Activated T-cell treated with anti-CD3 and anti-CD28 coated beads, Interleukin-2, amount 50 U/mL, for 1 hour (primary cell): Measurements from ENCODE around the gene SOX18.

ENCODE experiments used
- DNase-seq: peaks from one replicate; pipeline ENCODE4 v3.0.0-alpha.2; 2020

SOX18 gene

DNA sequence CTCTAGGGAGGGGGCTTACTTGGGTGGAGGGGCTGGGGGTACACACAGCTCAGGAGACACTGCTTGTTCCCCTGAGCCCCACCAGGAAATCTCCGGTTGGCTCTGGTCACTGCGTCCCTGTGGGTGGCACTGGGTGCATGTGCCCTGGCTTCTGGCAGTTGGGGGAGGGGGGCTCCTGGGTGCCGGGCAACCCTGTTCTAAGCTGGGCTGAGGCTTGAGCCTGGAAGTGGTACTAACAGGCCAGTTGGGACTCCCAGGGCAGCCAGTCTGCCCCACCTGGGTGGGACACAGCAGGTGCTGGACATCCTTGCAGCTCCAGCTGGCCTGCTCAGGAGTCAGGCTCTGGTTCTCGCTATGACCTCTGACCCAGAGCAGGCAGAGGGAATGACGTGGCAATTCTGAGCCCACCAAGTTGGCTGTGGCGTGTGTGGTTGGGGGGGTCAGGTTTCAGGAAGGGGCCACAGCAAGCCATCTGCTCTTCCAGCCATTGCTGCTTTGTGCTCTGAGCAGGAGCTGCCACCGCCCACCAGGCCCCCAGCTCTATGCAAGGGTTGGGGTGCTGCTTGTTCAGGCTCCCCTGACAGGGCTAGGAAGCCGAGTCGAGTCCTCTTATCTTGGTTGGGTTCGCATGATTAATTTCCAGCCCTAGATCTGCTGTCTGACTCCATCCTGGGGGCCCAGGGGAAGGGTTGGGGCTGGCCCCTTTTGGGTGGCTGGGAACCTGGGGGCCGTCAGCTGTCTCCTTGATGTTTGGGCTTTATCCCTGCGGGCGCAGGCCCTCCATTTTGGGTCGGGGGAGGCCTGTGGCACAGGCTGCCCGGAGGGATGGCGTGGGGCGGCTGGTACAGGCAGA lies 12.9 kb downstream of the SOX18 start:
- no peak for DNase-seq

DNA sequence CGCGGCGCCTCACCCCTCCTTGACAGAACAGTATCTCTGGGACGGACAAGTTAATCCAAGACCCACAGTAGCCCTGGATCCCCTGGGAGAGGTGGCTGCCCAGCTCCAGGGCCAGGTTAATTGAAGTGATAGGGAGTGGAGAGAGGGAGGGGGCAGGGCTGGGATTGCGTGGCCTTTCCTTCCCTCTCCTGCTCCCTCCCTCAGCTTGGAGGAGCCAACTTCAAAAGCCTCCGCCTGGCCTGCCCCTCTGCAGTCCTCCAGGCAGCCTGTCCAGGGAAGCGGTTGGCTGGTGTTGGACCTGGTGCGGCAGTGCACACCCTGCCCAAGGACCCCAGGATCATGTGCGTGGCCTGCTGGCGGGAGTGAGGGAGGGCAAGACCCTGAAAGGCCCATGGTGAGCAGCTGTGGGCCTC lies 13.5 kb downstream of the SOX18 start, which contains the start of gene C20orf204:
C20orf204 (plus strand) TSS at position 250 of the 413 bp plus-strand sequence; CDS start at position 392, 142 bp downstream.
- DNase-seq, result no peak

DNA sequence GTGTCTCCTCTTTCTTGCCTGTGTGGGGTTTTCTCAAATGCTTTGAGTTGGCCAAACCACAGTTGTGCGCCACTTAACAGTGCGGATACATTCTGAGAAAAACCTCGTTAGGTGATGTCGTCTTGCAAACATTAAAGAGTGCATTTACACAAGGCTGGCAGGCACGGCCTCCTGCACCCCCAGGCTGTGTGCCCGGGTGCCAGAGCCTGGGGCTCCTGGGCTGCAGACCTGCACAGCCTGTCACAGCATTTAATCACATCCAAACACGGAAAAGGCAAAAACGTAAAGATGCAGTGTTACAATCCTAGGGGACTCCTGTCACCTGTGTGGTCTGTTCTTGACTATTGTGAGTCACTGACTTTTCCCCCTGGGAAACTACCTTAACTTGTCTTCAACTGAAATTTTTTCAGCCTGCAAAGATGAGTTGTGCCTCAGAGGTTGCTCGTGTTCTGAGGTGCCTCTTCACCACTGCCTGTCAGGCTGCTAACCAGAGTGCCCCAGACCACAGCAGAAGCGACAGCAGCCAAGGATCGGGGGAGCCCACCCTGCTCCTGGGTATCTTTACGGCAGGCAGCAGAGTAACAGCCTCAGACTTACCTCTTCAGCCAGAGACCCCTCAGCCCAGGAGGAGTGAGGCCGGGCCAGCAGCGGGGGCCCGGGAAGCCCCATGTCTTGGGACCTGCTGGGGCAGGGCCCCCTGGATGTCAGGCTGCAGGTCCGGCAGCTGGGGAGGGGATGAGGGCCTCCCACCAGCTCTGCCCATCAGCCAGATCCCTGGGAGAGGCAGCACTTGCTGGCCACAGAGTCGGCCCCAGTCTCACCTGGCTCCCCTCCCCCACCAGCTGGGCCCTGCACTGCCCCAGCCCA lies 14.1 kb downstream of the SOX18 start:
- peak; percentile 47 for DNase-seq

DNA sequence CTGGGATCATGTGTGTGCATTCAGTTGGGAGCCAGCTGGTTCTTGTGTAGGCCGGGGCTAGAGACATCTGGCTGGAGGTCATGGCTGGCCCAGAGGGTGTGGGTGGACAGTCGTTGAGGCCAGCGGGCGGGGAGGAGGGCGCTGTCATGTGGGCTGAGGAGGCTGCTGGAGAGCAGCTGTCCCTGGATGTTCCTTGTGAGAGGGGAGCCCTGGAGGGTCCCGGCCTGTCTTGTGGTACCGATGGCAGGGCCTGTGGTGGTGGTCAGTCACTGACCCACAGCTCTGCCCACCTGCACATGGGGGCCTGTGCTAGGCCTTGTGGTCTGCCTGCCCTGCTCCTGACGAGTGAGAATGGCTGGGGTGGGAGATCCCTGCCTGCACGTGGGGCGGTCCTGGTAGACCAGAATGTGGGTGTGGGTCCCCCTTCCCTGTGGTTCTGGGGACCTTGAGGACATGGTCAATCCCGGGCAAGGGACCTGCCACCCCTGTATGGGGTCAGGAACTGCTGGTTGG lies 15.4 kb downstream of the SOX18 start:
- no peak for DNase-seq

DNA sequence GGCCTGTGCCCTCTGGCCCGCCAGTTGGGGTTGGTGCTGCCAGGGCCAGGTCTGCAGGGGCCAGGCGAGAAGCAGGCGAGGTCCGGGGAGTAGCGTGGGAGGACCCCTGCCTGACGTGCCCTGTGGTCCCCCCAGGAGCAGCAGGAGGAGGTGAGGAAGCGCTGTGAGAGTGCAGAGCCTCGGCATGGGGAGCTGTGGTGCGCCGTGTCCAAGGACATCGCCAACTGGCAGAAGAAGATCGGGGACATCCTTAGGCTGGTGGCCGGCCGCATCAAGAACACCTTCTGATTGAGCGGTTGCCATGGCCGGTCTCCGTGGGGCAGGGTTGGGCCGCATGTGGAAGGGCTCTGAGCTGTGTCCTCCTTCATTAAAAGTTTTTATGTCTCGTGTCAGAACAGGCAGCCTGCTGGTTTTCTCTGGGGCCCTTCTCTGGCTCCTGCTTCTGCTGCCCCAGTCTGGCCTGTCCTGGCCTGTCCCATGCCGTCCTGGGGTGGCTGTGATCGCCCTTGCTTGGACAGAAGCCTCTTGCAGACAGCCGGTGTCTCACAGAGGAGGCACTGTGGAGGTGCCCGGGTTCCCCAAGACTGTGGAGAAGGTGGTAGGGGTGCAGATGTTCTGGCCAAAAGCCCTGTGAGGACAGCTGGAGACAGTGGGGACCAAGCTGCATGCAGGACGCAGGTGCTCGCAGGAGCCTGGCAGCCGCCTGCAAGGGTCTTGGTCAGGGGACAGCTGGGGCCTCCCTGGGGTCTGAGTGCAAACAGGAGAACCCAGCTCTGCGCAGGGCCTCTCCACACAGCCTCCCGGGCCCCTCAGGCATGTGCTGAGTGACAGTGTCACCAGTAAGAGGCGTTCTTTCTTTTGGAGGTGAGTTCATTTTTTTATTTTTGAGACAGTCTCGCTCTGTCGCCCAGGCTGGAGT lies 16.5 kb downstream of the SOX18 start:
- no peak for DNase-seq

DNA sequence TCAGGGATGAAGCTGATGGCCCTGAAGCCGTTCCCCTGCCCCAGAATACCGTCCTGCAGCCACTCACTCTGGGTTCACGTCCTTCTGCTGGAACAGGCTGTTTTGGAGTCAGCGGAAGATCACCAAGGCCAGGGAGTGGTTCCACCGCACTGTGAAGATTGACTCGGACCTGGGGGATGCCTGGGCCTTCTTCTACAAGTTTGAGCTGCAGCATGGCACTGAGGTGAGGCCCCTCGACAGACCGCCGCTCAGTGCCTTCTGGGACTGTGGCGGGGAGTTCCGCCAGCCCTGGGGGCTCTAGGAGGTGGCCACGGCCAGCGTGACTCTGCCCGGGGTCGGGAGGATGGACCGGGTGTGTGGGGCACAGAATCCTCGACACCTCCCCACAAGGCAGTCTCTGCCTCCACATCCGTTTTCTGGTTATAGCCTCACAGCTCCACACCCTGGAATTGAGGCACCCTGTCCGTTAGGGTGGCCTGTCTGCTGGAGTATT lies 17.6 kb downstream of the SOX18 start:
- no peak for DNase-seq

DNA sequence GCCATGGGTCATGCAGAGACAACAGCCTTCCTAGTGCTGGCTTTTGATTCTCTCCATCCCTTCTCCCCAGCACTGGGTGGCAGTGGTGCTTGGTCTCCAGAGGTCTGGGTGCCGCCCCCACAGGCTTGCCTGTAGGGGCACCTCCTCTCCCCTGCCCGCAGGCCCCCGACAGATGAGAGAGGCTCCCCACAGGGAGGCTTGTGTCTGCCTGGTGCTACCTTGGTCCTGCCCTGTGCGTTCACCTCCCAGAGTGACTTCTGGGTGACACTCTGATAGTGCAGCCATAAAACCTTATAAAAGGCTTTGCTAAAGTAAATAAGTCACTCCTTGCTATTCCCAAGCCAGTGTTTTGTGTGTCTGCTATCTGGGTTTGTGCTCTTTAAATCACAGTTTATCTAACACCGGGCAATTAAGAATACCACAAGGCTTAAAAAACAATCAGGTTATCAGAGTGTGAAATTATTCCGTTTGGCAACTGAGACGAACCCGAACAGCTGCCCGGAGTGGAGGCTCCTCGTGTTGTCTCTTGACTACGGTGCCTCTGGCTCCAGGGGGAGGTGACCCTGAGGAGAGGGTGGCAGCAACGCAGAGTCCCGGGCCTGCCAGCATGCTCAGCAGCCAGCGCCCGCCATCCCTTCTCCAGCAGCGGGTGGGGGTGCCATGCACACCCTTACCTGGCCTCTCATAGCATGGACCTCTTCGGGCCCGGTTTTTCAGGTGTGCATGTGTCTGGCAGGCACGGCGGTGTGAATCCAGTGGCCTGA lies 18.9 kb downstream of the SOX18 start:
- no peak for DNase-seq

DNA sequence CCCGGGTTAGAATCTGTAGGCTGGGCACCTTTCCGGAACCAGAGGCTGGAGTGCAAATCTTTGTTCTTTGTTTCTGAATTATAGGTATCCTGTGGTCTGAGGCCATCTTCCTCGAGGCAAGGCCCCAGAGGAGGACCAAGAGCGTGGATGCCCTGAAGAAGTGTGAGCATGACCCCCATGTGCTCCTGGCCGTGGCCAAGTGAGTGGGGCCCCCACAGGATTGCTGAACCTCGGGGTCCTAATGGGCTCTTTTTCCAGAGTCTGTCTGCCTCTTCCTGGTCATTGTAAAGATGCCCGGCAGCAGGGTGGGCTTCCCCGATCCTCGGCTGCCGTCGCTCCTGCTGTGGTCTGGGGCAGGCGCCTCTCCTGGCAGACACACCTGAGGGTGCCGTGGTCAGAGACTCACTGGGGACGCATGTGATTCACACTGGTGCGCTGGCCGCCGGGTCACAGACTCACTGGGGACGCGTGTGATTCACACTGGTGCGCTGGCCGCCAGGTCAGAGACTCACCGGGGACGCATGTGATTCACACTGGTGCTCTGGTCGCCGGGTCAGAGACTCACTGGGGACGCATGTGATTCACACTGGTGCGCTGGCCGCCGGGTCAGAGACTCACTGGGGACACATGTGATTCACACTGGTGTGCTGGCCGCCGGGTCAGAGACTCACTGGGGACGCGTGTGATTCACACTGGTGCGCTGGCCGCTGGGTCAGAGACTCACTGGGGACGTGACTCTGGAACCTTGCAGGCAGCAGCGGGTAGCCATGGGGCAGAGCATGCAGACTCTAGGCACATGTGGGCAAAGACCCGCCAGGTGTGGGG lies 19.9 kb downstream of the SOX18 start:
- DNase-seq, result no peak

DNA sequence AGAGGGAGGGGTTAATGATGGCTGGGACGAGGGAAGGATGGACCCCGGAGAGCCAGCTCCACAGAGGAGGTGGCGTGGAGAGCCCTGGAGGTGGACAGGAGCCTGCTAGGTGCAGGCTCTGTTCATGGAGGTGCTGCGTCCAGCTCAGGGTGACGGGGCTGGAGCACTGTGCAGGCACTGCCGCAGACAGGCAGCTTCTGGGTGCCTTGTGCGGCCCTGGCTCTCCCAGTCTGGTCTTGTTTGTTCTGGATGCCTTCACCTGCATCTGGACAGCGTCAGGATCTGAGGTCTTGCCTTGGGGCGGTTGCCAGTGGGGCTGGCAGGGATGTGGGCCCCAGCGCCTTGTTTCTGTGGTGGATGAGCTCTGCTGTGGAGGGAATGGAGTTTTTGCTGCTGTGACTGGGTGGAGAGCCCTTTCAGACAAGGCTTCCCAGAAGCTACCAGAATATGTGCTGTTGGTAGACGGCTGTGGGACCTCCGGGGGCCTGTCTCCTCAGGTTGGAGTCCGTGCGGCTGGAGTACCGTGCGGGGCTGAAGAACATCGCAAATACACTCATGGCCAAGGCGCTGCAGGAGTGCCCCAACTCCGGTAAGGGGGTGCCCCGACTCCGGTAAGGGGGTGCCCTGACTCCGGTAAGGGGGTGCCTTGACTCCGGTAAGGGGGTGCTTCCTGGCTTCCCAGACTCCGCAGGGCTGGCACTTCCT lies 21.3 kb downstream of the SOX18 start:
- no peak for DNase-seq

DNA sequence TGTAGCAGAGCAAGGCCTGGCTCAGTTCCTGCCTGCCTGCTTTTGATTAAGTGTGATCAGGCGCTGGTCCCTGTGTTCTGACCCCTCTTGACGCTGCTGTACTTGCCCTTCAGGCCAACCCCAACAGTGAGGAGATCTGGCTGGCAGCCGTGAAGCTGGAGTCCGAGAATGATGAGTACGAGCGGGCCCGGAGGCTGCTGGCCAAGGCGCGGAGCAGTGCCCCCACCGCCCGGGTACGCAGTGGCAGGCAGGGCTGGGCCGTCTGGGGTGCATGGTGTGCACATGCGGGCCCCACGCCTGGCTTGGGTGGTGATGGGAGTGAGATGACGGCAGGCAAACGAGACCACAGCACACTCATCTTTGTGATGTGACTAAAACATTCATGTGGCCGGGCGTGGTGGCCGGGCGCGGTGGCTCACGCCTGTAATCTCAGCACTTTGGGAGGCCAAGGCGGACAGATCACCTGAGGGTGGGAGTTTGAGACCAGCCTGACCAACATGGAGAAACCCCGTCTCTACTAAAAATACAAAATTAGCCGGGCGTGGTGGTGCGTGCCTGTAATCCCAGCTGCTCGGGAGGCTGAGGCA lies 23.5 kb downstream of the SOX18 start:
- DNase-seq, result no peak

DNA sequence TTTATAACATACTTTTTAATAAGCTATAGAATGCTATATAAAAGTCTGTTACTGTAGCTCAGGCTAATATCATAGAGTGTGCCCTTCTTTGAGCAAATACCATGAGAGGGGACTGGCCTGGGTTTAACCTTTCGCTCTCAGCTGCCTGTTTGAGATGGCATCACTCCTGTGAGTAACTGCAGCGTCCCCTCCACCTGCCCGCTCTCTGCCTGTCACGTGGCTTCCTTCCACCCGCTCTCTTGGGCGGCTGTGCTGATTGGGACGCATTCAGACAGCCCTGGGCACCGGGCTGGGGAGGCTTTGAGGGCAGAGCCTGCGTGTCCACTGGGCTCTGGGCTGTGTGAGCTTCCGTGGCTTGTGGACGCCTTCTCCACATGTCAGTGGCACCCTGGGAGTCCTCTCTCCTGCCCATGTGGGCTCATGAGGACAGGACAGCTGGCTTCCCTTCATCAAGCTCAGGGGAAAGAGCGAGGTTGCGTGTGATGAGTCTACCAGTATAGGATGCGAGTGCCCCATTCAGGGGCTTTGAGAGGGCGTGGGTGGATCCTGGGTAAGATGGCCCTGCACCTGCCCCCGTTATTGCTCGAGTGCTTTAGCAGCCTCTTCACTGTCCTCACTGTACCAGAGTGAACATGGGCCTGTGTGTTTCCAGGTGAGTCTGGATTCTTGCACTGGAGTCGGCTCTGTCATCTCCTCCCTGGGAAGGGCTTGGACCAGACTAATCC lies 24.2 kb downstream of the SOX18 start:
- no peak for DNase-seq

DNA sequence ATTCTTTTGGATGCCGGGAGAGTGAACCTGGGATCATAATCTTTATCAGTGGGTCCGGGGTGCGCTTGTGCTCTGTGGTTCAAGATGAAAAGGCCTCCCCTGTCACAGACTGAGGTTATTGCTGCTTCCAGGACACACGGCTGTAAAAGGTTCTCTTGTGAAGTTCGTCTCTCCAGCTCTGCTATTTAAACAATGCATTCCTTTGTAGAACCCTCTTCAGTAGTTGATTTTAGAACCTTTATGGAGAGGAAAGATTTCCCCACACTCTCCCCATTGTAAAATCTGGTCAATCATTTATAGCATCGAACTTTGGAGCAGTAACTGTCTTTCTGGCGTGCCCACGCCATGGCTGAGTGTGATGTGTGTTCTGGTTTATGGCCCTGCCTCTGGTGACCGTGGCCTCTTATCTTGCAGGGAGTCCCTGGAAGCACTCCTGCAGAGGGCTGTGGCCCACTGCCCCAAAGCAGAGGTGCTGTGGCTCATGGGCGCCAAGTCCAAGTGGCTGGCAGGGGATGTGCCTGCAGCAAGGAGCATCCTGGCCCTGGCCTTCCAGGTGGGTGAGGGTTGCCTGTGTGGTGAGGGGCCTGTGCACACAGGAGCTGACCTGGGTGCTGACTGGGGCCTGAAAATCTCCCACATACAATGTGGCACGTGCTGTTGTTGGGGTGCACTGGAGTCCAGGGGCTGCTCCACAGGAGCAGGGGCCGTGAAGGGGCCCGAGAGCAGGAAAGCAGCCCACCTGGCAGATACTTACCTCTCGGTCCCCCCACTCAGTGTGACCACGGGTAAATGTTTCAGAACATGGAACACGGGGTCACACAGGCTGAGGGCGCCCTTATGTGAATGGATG lies 25.1 kb downstream of the SOX18 start:
- DNase-seq, result no peak

DNA sequence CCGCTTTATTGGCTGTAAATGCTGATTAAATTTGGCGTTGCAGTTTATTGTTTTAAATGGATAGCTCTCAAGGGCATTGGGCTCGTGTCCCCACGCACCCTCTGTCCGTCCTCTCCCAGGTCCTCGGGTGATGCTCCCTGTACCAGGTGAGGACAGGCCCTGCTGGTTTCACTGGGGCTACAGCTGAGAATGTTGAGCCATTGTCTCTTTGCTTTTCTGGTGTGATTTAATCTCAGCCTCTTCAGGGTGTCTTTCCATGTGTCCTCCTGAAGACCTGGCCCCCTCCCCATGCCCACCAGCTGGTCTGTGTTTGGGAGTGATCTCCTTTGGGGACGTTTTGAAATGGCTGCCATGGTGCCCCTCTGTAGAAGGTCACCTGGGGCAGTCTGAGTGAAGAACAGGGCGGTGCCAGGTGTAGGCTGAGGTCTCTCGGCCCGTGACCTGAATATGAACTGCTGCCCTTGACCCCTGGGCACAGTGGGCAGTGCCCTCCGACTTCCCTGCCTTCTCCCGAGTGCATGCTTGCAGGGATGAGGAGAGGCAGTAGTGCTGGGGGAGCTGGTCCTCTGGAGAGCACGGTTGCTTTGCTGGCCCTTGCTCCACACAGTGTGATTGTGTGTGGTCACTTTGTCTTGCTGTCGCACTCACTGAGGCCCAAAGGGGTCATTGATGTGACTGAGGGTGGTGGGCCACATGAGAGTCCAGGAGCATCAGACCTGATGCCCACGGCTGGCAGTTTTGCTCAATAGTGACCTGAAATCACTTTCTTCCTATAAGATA lies 25.9 kb downstream of the SOX18 start:
- DNase-seq, result no peak

DNA sequence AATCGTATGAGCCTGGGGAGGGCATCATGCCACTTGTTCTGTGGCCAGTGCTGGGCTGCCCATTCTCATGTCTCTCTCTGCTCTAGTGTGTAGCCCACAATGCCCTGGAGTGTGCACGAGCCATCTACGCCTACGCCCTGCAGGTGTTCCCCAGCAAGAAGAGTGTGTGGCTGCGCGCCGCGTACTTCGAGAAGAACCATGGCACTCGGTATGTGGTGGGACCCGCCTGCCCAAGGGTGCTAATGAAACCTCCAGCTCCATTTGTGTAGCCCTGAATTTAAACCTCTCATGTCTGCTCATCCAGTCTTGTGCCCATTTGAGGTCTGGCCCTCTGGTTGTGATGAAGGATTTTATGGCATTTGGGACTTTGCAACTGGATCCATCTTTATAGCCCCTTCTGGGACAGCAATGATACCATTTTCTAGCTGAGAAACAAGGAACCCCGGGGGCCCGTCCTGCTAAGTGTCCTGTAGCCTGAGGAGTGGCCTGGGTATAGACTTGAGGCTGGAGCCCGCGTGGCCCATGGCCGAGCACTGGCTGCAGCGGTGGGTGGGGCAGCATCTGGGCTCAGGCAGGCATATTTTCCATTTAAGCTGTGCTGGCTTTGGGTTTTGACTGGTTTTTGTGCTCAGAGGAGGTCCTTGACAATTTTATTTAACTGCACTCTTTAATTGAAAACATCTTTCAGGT lies 26.6 kb downstream of the SOX18 start:
- DNase-seq, result no peak

DNA sequence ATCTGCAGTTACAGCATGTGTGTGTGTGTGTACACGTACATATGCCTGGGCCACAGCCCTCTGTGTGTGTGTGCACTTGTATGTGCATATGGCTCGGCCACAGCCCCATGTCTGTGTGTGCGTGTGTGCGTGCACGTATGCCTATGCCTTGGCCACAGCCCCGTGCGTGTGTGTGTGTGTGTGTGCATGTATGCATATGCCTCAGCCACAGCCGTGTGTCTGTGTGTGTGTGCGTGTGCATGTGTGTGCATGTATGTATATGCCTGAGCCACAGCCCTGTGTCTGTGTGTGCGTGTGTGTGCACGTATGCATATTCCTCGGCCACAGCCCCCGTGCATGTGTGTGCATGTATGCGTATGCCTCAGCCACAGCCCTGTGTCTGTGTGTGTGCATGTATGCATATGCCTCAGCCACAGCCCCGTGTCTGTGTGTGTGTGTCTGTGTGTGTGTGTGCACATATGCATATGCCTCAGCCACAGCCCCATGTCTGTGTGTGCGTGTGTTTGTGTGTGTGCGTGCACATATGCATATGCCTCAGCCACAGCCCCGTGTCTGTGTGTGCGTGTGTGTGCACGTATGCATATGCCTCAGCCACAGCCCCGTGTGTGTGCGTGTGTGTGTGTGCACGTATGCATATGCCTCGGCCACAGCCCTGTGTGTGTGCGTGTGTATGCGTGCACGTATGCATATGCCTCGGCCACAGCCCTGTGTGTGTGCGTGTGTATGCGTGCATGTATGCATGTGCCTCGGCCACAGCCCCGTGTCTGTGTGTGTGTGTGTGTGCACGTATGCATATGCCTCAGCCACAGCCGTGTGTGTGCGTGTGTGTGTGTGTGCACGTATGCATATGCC lies 28.1 kb downstream of the SOX18 start:
- DNase-seq, result no peak
